ENCODE results near the gene TSKS.

The TSKS gene

GRCh38 chr19:49716154-49716553 is 47.0 kb downstream of the TSKS start:
- DNase-seq (ENCODE audit: low read depth, low spot score), result no peak

- no peak for DNase-seq (ENCODE audit: low read depth, low spot score)
Observed at GRCh38 chr19:49713236-49713845, 49.8 kb downstream of the TSKS start.

- DNase-seq (ENCODE audit: low read depth, low spot score), result no peak
Observed at GRCh38 chr19:49712397-49712859, 50.7 kb downstream of the TSKS start.

- no peak for DNase-seq (ENCODE audit: low read depth, low spot score)
Observed at GRCh38 chr19:49710372-49710951, 52.6 kb downstream of the TSKS start.

- no peak for DNase-seq (ENCODE audit: low read depth, low spot score)
Observed at GRCh38 chr19:49705919-49706318, 57.2 kb downstream of the TSKS start.

- no peak for DNase-seq (ENCODE audit: low read depth, low spot score)
Observed at GRCh38 chr19:49704888-49705642, 58.0 kb downstream of the TSKS start.

GRCh38 chr19:49701271-49701786 is 61.8 kb downstream of the TSKS start:
- DNase-seq (ENCODE audit: low read depth, low spot score), result no peak

- DNase-seq (ENCODE audit: low read depth, low spot score), result no peak
Observed at GRCh38 chr19:49700563-49700962, 62.5 kb downstream of the TSKS start.

- no peak for DNase-seq (ENCODE audit: low read depth, low spot score)
Observed at GRCh38 chr19:49699364-49699763, 63.7 kb downstream of the TSKS start.

GRCh38 chr19:49696865-49697264 is 66.2 kb downstream of the TSKS start:
- no peak for DNase-seq (ENCODE audit: low read depth, low spot score)

GRCh38 chr19:49696115-49696514 is 67.0 kb downstream of the TSKS start:
- no peak for DNase-seq (ENCODE audit: low read depth, low spot score)

GRCh38 chr19:49692147-49692506 is 71.0 kb downstream of the TSKS start:
- DNase-seq (ENCODE audit: low read depth, low spot score), result no peak

GRCh38 chr19:49691243-49692146 is 71.6 kb downstream of the TSKS start:
- peak; percentile 41 for DNase-seq (ENCODE audit: low read depth, low spot score)

- no peak for DNase-seq (ENCODE audit: low read depth, low spot score)
Observed at GRCh38 chr19:49690656-49691242, 72.4 kb downstream of the TSKS start, which contains the start of gene CPT1C. TSS of gene CPT1C (plus strand) at chr19:49691116. CDS start at chr19:49692253, 1,137 bp downstream.

- DNase-seq (ENCODE audit: low read depth, low spot score), result no peak
Observed at GRCh38 chr19:49690079-49690655, 72.9 kb downstream of the TSKS start.

Data from smooth muscle cell of the brain vasculature (primary cell).